Breast epithelium (tissue), 3 donors: ENCODE data around the gene CCDC24.

ENCODE experiments used
- CTCF ChIP-seq, 3 donors: fragments of 450-650 bp; IDR thresholded peaks; one replicate each; pipeline ENCODE4 v1.5.1; 2016 to 2017; ENCODE audit warnings: antibody characterized with exemption in 3 of 3, mild to moderate bottlenecking in 3 of 3, moderate library complexity in 3 of 3
- POLR2A ChIP-seq: fragments of 450-650 bp; IDR thresholded peaks from one replicate; pipeline ENCODE4 v1.6.1; 2016; ENCODE audit warnings: antibody characterized with exemption, mild to moderate bottlenecking, moderate library complexity
- POLR2AphosphoS5 ChIP-seq, 3 donors: sonication (generic); formaldehyde crosslinking; IDR thresholded peaks; one replicate each; pipeline ENCODE4 v1.6.1; 2017; ENCODE audit warnings: antibody characterized with exemption in 3 of 3

- no peak for TF ChIP-seq CTCF (IDR thresholded peaks at IDR 0.05)
- TF ChIP-seq POLR2A: no peak
- TF ChIP-seq POLR2AphosphoS5 (IDR thresholded peaks at IDR 0.05): no peak
These were observed 10.3 kb upstream of the CCDC24 start for GRCh38 chr1:43981135-43981491.
